ENCODE results near the gene ARHGEF11.

ARHGEF11 gene

GRCh38 chr1:156944848-156945247 is 100.7 kb downstream of the ARHGEF11 start:
- TF ChIP-seq CTCF (IDR thresholded peaks at IDR 0.05; ENCODE audit: low read depth, low read length) (no peak), MYC (IDR thresholded peaks at IDR 0.05; ENCODE audit: low read depth, low read length) (no peak), MAX (IDR thresholded peaks at IDR 0.05; ENCODE audit: low read depth, low read length) (no peak), POLR2A (IDR thresholded peaks at IDR 0.05; ENCODE audit: extremely low read depth, insufficient read length) (no peak)
- no peak for DNase-seq (ENCODE audit: low read depth)
- no peak overlapping the region for H3K4me3 ChIP-seq (ENCODE audit: low read depth, low read length)

GRCh38 chr1:156944268-156944667 is 101.3 kb downstream of the ARHGEF11 start:
- TF ChIP-seq POLR2A (IDR thresholded peaks at IDR 0.05; ENCODE audit: extremely low read depth, insufficient read length) (no peak), MAX (IDR thresholded peaks at IDR 0.05; ENCODE audit: low read depth, low read length) (no peak), CTCF (IDR thresholded peaks at IDR 0.05; ENCODE audit: low read depth, low read length) (no peak), MYC (IDR thresholded peaks at IDR 0.05; ENCODE audit: low read depth, low read length) (no peak)
- H3K4me3 ChIP-seq (ENCODE audit: low read depth, low read length) = no peak overlapping the region
- DNase-seq (ENCODE audit: low read depth) = no peak

- no peak overlapping the region for H3K4me3 ChIP-seq (ENCODE audit: low read depth, low read length)
- no peak for DNase-seq (ENCODE audit: low read depth)
- TF ChIP-seq POLR2A (IDR thresholded peaks at IDR 0.05; ENCODE audit: extremely low read depth, insufficient read length) (no peak), MAX (IDR thresholded peaks at IDR 0.05; ENCODE audit: low read depth, low read length) (no peak), CTCF (IDR thresholded peaks at IDR 0.05; ENCODE audit: low read depth, low read length) (no peak), MYC (IDR thresholded peaks at IDR 0.05; ENCODE audit: low read depth, low read length) (no peak)
These were observed 101.8 kb downstream of the ARHGEF11 start for GRCh38 chr1:156943756-156944155.

- no peak for DNase-seq (ENCODE audit: low read depth)
- TF ChIP-seq MAX (IDR thresholded peaks at IDR 0.05; ENCODE audit: low read depth, low read length) = no peak
- TF ChIP-seq POLR2A (IDR thresholded peaks at IDR 0.05; ENCODE audit: extremely low read depth, insufficient read length) = no peak
- no peak for TF ChIP-seq CTCF (IDR thresholded peaks at IDR 0.05; ENCODE audit: low read depth, low read length)
- no peak overlapping the region for H3K4me3 ChIP-seq (ENCODE audit: low read depth, low read length)
These were observed 103.0 kb downstream of the ARHGEF11 start for GRCh38 chr1:156942576-156942975.

GRCh38 chr1:156942176-156942575 is 103.4 kb downstream of the ARHGEF11 start:
- no peak for TF ChIP-seq CTCF (IDR thresholded peaks at IDR 0.05; ENCODE audit: low read depth, low read length)
- no peak for TF ChIP-seq POLR2A (IDR thresholded peaks at IDR 0.05; ENCODE audit: extremely low read depth, insufficient read length)
- no peak for TF ChIP-seq MYC (IDR thresholded peaks at IDR 0.05; ENCODE audit: low read depth, low read length)
- TF ChIP-seq MAX (IDR thresholded peaks at IDR 0.05; ENCODE audit: low read depth, low read length) = no peak
- no peak overlapping the region for H3K4me3 ChIP-seq (ENCODE audit: low read depth, low read length)

GRCh38 chr1:156941675-156942074 is 103.9 kb downstream of the ARHGEF11 start:
- TF ChIP-seq CTCF (IDR thresholded peaks at IDR 0.05; ENCODE audit: low read depth, low read length) (no peak), MAX (IDR thresholded peaks at IDR 0.05; ENCODE audit: low read depth, low read length) (no peak), MYC (IDR thresholded peaks at IDR 0.05; ENCODE audit: low read depth, low read length) (no peak), POLR2A (IDR thresholded peaks at IDR 0.05; ENCODE audit: extremely low read depth, insufficient read length) (no peak)
- no peak for DNase-seq (ENCODE audit: low read depth)

More at GRCh38 chr1:156942176-156942575, 103.4 kb downstream of the ARHGEF11 start:
- no peak for DNase-seq (ENCODE audit: low read depth)

More at GRCh38 chr1:156941675-156942074, 103.9 kb downstream of the ARHGEF11 start:
- H3K4me3 ChIP-seq (ENCODE audit: low read depth, low read length) = no peak overlapping the region

Data from NB4 (cell line).